ENCODE data around the gene FLOT2.

DNA sequence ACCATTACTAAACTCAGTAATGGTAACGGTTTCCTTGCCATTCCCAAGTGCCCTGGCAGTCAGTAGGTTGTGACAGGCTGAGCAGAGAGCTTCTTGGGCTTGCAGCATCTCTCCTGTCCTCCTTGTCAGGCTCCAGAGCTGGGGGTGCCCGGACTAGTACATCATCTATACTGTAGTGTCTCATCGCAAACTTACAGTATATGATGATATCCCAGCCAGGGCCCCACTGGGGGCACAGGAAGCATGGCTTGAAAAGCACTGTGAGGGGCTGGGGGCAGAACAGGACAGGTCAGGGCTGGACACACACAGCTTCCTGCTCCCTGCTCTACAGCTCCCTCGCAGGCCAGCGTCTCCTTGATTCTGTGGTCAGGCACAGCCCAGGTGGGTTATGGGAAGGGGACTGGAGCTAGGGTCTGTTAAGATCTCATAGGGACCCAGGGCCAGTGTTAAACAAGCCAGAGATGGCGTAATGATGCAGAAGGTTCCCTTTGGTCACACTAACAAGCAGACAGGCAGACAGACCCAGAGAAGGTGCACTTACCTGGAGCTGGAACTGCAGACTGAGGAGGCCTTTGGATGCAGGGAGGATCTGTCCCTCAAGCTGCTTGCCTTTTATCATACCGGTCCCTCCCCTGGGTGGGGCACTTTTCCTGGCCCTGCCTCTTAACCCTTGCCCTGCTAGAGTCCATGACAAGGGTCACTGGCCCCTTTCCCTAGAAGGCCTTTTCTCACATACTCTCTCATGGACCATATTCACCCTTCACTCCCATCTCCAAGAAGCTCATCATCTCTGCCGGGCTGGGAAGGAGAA is 35.9 kb downstream of the FLOT2 start:
- TF ChIP-seq JUND (IDR thresholded peaks at IDR 0.05; ENCODE audit: low read length) (no peak), SIN3A (conservative IDR thresholded peaks at IDR 0.05 in 1 of 2, IDR thresholded peaks at IDR 0.05 in 1 of 2; ENCODE audit: low read depth in 1 of 2, low read length in 2 of 2) (no peak), HDAC2 (IDR thresholded peaks at IDR 0.05; ENCODE audit: borderline replicate concordance in 1 of 2, low read depth in 2 of 2, low read length in 2 of 2) (no peak), POLR2A (IDR thresholded peaks at IDR 0.05; ENCODE audit: control extremely low read depth in 1 of 2, low read depth in 2 of 2, low read length in 2 of 2) (no peak), JUN (IDR thresholded peaks at IDR 0.05; ENCODE audit: low read depth, low read length) (no peak), RXRA (IDR thresholded peaks at IDR 0.05; ENCODE audit: insufficient read depth, low read depth, low read length) (no peak), ZNF274 (IDR thresholded peaks at IDR 0.05; ENCODE audit: borderline replicate concordance, extremely low read depth, low read length) (no peak), POLR2AphosphoS5 (IDR thresholded peaks at IDR 0.05; ENCODE audit: low read depth, low read length) (no peak), SIX5 (IDR thresholded peaks at IDR 0.05; ENCODE audit: low read depth, low read length) (no peak), RFX5 (IDR thresholded peaks at IDR 0.05; ENCODE audit: borderline replicate concordance, low read depth, low read length) (no peak)
- TF ChIP-seq, protein P1, sequence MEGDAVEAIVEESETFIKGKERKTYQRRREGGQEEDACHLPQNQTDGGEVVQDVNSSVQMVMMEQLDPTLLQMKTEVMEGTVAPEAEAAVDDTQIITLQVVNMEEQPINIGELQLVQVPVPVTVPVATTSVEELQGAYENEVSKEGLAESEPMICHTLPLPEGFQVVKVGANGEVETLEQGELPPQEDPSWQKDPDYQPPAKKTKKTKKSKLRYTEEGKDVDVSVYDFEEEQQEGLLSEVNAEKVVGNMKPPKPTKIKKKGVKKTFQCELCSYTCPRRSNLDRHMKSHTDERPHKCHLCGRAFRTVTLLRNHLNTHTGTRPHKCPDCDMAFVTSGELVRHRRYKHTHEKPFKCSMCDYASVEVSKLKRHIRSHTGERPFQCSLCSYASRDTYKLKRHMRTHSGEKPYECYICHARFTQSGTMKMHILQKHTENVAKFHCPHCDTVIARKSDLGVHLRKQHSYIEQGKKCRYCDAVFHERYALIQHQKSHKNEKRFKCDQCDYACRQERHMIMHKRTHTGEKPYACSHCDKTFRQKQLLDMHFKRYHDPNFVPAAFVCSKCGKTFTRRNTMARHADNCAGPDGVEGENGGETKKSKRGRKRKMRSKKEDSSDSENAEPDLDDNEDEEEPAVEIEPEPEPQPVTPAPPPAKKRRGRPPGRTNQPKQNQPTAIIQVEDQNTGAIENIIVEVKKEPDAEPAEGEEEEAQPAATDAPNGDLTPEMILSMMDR (IDR thresholded peaks at IDR 0.05; ENCODE audit: control extremely low read depth in 1 of 3, insufficient read depth in 1 of 3, low read depth in 1 of 3, low read length in 3 of 3): no peak
- TF ChIP-seq, protein P2, sequence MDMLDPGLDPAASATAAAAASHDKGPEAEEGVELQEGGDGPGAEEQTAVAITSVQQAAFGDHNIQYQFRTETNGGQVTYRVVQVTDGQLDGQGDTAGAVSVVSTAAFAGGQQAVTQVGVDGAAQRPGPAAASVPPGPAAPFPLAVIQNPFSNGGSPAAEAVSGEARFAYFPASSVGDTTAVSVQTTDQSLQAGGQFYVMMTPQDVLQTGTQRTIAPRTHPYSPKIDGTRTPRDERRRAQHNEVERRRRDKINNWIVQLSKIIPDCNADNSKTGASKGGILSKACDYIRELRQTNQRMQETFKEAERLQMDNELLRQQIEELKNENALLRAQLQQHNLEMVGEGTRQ (IDR thresholded peaks at IDR 0.05; ENCODE audit: low read length): no peak
- TF ChIP-seq, protein P3, sequence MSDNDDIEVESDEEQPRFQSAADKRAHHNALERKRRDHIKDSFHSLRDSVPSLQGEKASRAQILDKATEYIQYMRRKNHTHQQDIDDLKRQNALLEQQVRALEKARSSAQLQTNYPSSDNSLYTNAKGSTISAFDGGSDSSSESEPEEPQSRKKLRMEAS (IDR thresholded peaks at IDR 0.05): no peak

All from H1 (cell line).